GM18868 (cell line): ENCODE results near the gene TMEM184A.

Experiments used
- ATAC-seq: cut with Tn5 transposase; IDR thresholded peaks from one replicate; pipeline ENCODE4 v1.9.1; 2021; ENCODE audit warnings: mild to moderate bottlenecking, moderate library complexity; ENCODE audit not compliant: unreplicated experiment

The TMEM184A gene

GRCh38 chr7:1569016-1569415 is 13.0 kb upstream of the TMEM184A start:
- no peak for ATAC-seq

- no peak for ATAC-seq
Measured at GRCh38 chr7:1567896-1568510, 12.0 kb upstream of the TMEM184A start.

GRCh38 chr7:1567049-1567771 is 11.2 kb upstream of the TMEM184A start:
- ATAC-seq, result no peak

- no peak for ATAC-seq
Measured at GRCh38 chr7:1566687-1567048, 10.7 kb upstream of the TMEM184A start.

- ATAC-seq, result no peak
Measured at GRCh38 chr7:1564603-1565022, 8.6 kb upstream of the TMEM184A start.

GRCh38 chr7:1563981-1564602 is 8.1 kb upstream of the TMEM184A start:
- ATAC-seq, result no peak

GRCh38 chr7:1562597-1563051 is 6.6 kb upstream of the TMEM184A start:
- no peak for ATAC-seq

- ATAC-seq, result no peak
Measured at GRCh38 chr7:1562116-1562515, 6.1 kb upstream of the TMEM184A start.

GRCh38 chr7:1561036-1561940 is 5.3 kb upstream of the TMEM184A start:
- ATAC-seq, result no peak

GRCh38 chr7:1560620-1561031 is 4.6 kb upstream of the TMEM184A start:
- no peak for ATAC-seq

- no peak for ATAC-seq
Measured at GRCh38 chr7:1559626-1560590, 3.9 kb upstream of the TMEM184A start.

- ATAC-seq, result no peak
Measured at GRCh38 chr7:1558841-1559625, 3.0 kb upstream of the TMEM184A start.

- no peak for ATAC-seq
Measured at GRCh38 chr7:1558181-1558811, 2.3 kb upstream of the TMEM184A start.

- no peak for ATAC-seq
Measured at GRCh38 chr7:1557771-1558170, 1.8 kb upstream of the TMEM184A start.

GRCh38 chr7:1557006-1557405 is 1.0 kb upstream of the TMEM184A start:
- ATAC-seq, result no peak

- ATAC-seq, result no peak
Measured at GRCh38 chr7:1555046-1555812, 776 bp downstream of the TMEM184A start.

- ATAC-seq, result no peak
Measured at GRCh38 chr7:1554333-1555045, 1.5 kb downstream of the TMEM184A start.
